Ovary (tissue), 9 donors: Measurements from ENCODE around the gene TAPT1. TPM values are rescaled to one million over a fixed set of nuclear protein-coding genes. Genes with fewer than 3 reads are reported as not detected.

Source experiments
- DNase-seq, 5 donors: peaks; one replicate each; pipeline ENCODE4 v3.0.0-alpha.2; 2019 to 2020
- H3K27ac ChIP-seq, 2 donors: fragments of 200-600 bp; one replicate each; pipeline versions ENCODE4 v1.5.1 to v1.8.0; 2019 to 2022
- H3K27me3 ChIP-seq: fragments of 200-600 bp; one replicate; pipeline ENCODE4 v1.8.0; 2022
- H3K36me3 ChIP-seq: fragments of 200-600 bp; sonication (generic); one replicate; pipeline ENCODE4 v1.5.1; 2019
- H3K4me1 ChIP-seq: one replicate; pipeline ENCODE4 v1.8.1; 2013; ENCODE audit warnings: mild to moderate bottlenecking, moderate library complexity; ENCODE audit not compliant: insufficient read depth
- H3K4me3 ChIP-seq: fragments of 200-600 bp; sonication (generic); one replicate; pipeline ENCODE4 v1.5.1; 2017
- H3K9me3 ChIP-seq, 2 donors: fragments of 200-600 bp in 1 of 2; sonication (generic) in 1 of 2; one replicate each; pipeline versions ENCODE4 v1.5.1 to v1.8.1; 2013 to 2019; ENCODE audit warnings: mild to moderate bottlenecking in 1 of 2, moderate library complexity in 1 of 2
- EP300 ChIP-seq: sonication (generic); formaldehyde crosslinking; IDR thresholded peaks from one replicate; pipeline ENCODE4 v1.6.1; 2017; ENCODE audit warnings: antibody characterized with exemption
- POLR2A ChIP-seq: fragments of 450-650 bp; IDR thresholded peaks from one replicate; pipeline ENCODE4 v1.6.1; 2017; ENCODE audit warnings: antibody characterized with exemption, mild to moderate bottlenecking, moderate library complexity
- WGBS, 3 donors: extraction: QIAGEN DNeasy Blood & Tissue Kit in 1 of 3; methylation state at CpG; one replicate each; pipeline versions ENCODE4 v1.1.5 to v1.1.7; 2013 to 2017; 5-methylcytosine and 5-hydroxymethylcytosine counted together
- intact Hi-C, 4 donors: fragments of 100-400 bp; cut with DNase I; formaldehyde crosslinking; loops; one replicate each; pipeline versions ENCODE4 v1.11.0 to v1.15.1; 2022 to 2023
- polyA plus RNA-seq, 2 donors: library from polyadenylated mRNA; stranded (reverse); fragments of 200-250 nt in 1 of 2; fragments of 350-450 nt in 1 of 2; fragmentation: Illumina TruSeq in 1 of 2; extraction: RNeasy Lipid Tissue Mini Kit (QIAGEN cat#74804) in 1 of 2; gene quantifications; one replicate each; pipeline ENCODE4 v1.2.3, GENCODE V29; 2013 to 2014
- total RNA-seq, 7 donors: library from RNA; depleted of rRNA in 2 of 7; stranded (reverse); fragments of >200 nt in 2 of 7; fragmentation: NEBNext Ultra II Directional in 3 of 7; extraction: Animal tissue kit (Norgen Biotek cat#: 25700) in 3 of 7; gene quantifications; one replicate each; pipeline versions ENCODE4 v1.1.0 to v1.2.4, GENCODE V29; 2016 to 2023
- TF ChIP-seq, protein P1 (sequence below), 3 donors: fragments of 450-650 bp in 2 of 3; fragments of 200-600 bp in 1 of 3; IDR thresholded peaks; one replicate each; pipeline versions ENCODE4 v1.5.1 to v1.8.0; 2016 to 2022; ENCODE audit warnings: antibody characterized with exemption in 3 of 3, mild to moderate bottlenecking in 1 of 3
- donor health status: DM: no; HTN: no; CAD: no; lungs with moderate emphysema.
- donor health status: DM: no; HTN: no; CAD: no.
- donor health status: Bipolar disorder and iron deficiency.
- donor health status: DM: yes; HTN: yes; CAD: no.
- donor health status: DM: no; HTN: no; CAD: no.
- donor health status: DM: yes; HTN: yes; CAD: no.

TAPT1 gene
- total and polyA plus RNA-seq, 9 donors: 18.3 to 36.7 (median 27.2) TPM

DNA sequence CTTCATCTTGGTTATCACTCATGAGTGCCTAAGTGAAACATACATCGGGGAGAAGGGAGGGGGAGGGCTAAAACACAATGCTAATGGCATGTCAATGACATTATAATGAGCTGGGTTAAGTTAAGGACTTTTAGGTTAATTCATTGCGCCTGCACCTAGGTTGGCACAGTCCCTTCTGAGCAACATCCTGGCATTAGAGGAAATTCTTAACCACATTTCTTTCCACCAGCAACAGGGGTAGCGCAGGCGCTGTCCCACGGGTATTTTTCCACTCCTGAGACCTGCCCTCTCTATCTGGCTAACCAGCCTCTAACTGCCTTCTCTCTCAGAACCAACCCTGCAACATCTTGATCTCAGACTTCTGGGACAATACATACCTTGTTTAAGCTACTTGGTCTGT, 103.5 kb downstream of the TAPT1 start:
- TF ChIP-seq POLR2A: no peak
- TF ChIP-seq, protein P1, sequence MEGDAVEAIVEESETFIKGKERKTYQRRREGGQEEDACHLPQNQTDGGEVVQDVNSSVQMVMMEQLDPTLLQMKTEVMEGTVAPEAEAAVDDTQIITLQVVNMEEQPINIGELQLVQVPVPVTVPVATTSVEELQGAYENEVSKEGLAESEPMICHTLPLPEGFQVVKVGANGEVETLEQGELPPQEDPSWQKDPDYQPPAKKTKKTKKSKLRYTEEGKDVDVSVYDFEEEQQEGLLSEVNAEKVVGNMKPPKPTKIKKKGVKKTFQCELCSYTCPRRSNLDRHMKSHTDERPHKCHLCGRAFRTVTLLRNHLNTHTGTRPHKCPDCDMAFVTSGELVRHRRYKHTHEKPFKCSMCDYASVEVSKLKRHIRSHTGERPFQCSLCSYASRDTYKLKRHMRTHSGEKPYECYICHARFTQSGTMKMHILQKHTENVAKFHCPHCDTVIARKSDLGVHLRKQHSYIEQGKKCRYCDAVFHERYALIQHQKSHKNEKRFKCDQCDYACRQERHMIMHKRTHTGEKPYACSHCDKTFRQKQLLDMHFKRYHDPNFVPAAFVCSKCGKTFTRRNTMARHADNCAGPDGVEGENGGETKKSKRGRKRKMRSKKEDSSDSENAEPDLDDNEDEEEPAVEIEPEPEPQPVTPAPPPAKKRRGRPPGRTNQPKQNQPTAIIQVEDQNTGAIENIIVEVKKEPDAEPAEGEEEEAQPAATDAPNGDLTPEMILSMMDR (IDR thresholded peaks at IDR 0.05): no peak
- WGBS, 3 donors: 88 to 95% (median 92%) methylated on average over 5 of the region's 5 CpGs
- Histone ChIP-seq H3K4me1 (no peaks in the 10 kb centered on the region), H3K27ac (no peak overlapping the region), H3K4me3 (no peak overlapping the region), H3K9me3 (no peaks in the 10 kb centered on the region), H3K36me3 (no peaks in the 10 kb centered on the region), H3K27me3 (no peaks in the 10 kb centered on the region)
- intact Hi-C loops: no loop called here
- no peak for DNase-seq

DNA sequence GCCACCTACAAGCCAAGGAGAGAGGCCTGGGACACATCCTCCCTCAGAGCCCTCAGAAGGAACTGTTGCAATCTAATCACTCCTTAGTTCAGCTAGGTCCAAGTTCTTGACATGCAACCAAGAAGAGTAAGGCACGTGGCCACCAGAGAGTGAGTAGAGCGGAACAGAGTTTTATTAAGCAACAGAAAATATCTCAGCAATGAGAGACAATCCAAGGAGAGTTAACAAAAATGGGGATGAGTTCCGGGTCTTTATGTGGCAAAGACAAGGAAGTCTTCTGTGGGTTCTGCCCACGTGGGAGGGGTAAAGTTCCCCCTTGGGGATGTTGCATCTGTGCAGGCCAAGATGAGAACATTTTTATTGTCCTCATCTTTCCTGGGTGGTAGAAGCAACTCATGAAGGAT, 104.0 kb downstream of the TAPT1 start:
- 83 to 85% (median 83%) methylated on average over 4 of the region's 4 CpGs for WGBS, 3 donors
- H3K36me3 ChIP-seq: no peaks in the 10 kb centered on the region
- H3K4me1 ChIP-seq: no peaks in the 10 kb centered on the region
- no peaks in the 10 kb centered on the region for H3K9me3 ChIP-seq
- no peak for TF ChIP-seq EP300
- no peak for TF ChIP-seq POLR2A
- TF ChIP-seq, protein P1 (IDR thresholded peaks at IDR 0.05): no peak
- intact Hi-C loops: no loop called here
- H3K27me3 ChIP-seq: no peaks in the 10 kb centered on the region
- DNase-seq: no peak
- no peak overlapping the region for H3K27ac ChIP-seq
- no peak overlapping the region for H3K4me3 ChIP-seq

DNA sequence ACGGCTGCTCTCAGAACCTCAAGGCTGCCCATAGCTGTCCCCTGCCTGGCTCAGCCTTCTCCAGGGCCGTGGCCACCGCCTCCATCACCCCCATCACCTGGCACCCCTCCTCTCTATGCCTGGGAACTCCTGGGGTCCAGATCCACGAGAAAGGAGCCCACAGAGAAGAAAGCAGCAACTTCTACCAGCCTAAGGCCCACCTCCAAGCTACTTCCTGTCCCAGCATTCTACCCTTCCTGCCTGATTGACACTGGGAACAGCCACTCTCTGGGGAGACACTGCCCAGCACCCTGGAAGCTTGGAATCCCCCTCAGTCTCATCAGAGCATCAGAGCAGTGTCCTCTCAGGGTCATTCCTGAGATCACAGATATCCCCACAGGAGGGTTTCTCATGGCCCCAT, 105.6 kb downstream of the TAPT1 start:
- Histone ChIP-seq H3K9me3 (no peaks in the 10 kb centered on the region), H3K36me3 (no peaks in the 10 kb centered on the region), H3K4me1 (no peaks in the 10 kb centered on the region), H3K27me3 (no peaks in the 10 kb centered on the region), H3K4me3 (no peak overlapping the region), H3K27ac (no peak overlapping the region)
- TF ChIP-seq EP300 (no peak), POLR2A (no peak)
- TF ChIP-seq, protein P1 (IDR thresholded peaks at IDR 0.05): no peak
- no peak for DNase-seq
- 80 to 85% (median 83%) methylated on average over 4 of the region's 4 CpGs for WGBS, 3 donors
- intact Hi-C loops: no loop called here

DNA sequence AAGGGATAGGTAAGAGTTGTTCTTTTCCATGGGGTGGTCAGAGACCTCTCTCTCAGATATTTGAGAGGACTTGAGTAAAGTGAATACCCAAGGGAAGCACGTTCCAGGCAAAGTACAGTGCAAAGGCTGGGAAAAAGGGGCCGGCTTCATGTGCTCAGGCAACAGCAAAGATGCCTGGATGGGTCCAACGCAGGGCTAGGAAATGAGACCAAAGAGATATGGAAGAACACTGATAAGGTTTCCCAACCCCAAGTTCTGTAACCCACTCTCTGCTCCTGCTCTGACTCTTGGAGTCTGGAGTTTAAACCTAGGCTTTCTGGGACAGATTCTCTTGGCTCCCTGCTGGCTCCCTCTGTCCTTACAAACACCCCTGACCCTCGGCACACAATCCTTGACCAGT, 106.3 kb downstream of the TAPT1 start:
- no peaks in the 10 kb centered on the region for H3K36me3 ChIP-seq
- no peaks in the 10 kb centered on the region for H3K4me1 ChIP-seq
- WGBS, 3 donors: 81 to 91% (median 82%) methylated on average over 4 of the region's 4 CpGs
- TF ChIP-seq POLR2A (no peak), EP300 (no peak)
- TF ChIP-seq, protein P1 (IDR thresholded peaks at IDR 0.05): no peak
- H3K27me3 ChIP-seq: no peaks in the 10 kb centered on the region
- H3K4me3 ChIP-seq: no peak overlapping the region
- intact Hi-C loops: loop anchor here in 1 of 4 donors (1.0 kb wide), 1 partner anchor 27 kb away; no protein-coding TSS in a partner anchor
- no peak for DNase-seq
- H3K27ac ChIP-seq: no peak overlapping the region
- H3K9me3 ChIP-seq: no peaks in the 10 kb centered on the region

DNA sequence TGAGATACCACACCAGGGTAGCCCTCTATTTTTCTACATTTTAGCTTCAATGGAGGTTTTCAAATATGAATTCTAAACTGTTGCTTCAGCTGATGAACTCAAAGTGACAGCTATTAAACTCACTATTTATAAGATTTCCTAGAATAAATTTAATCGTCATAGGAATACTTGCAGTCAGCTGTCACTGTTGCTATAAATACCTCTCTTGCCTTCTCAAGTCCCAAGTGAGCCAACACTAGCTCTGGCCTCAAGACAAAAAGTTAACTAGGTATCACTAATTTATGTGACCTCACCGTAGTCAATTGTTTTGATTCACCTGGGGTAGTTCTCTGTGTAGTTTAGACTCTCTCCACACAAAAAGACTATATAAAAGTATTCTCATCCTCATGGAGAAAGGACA, 108.2 kb downstream of the TAPT1 start:
- H3K9me3 ChIP-seq: no peaks in the 10 kb centered on the region
- intact Hi-C loops: no loop called here
- H3K4me1 ChIP-seq: no peaks in the 10 kb centered on the region
- no peaks in the 10 kb centered on the region for H3K27me3 ChIP-seq
- no peak for DNase-seq
- WGBS, 3 donors: 52 to 64% (median 58%) methylated on average over 2 of the region's 2 CpGs
- no peaks in the 10 kb centered on the region for H3K36me3 ChIP-seq
- no peak overlapping the region for H3K4me3 ChIP-seq
- H3K27ac ChIP-seq: no peak overlapping the region
- TF ChIP-seq EP300 (no peak), POLR2A (no peak)
- TF ChIP-seq, protein P1 (IDR thresholded peaks at IDR 0.05): no peak
